GM10266 (cell line): Measurements from ENCODE around the gene TRIM26.

ENCODE experiments used
- DNase-seq: peaks from one replicate; pipeline ENCODE4 v3.0.0; 2012; ENCODE audit errors: extremely low spot score
- CTCF ChIP-seq: IDR thresholded peaks from 2 replicates; pipeline ENCODE4 v1.5.1; 2012; ENCODE audit warnings: mild to moderate bottlenecking, low read depth; ENCODE audit not compliant: control insufficient read depth, insufficient read depth; ENCODE audit errors: missing control alignments

The TRIM26 gene

GRCh38 chr6:30180145-30180544 is 33.1 kb downstream of the TRIM26 start:
- no peak for TF ChIP-seq CTCF
- DNase-seq = no peak

GRCh38 chr6:30178837-30179236 is 34.4 kb downstream of the TRIM26 start:
- TF ChIP-seq CTCF = no peak
- DNase-seq = no peak

GRCh38 chr6:30175765-30176164 is 37.4 kb downstream of the TRIM26 start:
- no peak for TF ChIP-seq CTCF
- no peak for DNase-seq

GRCh38 chr6:30172681-30173080 is 40.5 kb downstream of the TRIM26 start:
- TF ChIP-seq CTCF = no peak
- DNase-seq = no peak

- DNase-seq = no peak
- TF ChIP-seq CTCF = no peak
These were observed 41.3 kb downstream of the TRIM26 start for GRCh38 chr6:30171677-30172471.

- peak; percentile 77 for TF ChIP-seq CTCF
- peak; percentile 76 for DNase-seq
These were observed 43.3 kb downstream of the TRIM26 start for GRCh38 chr6:30169658-30170614.
